Measurements from ENCODE around the gene TEKTIP1. TPM values are rescaled to one million over a fixed set of nuclear protein-coding genes. Genes with fewer than 3 reads are reported as not detected.

Gene TEKTIP1
- total and polyA plus RNA-seq, 9 of the 15 experiments (the other 6 are each of a cell fraction or from before 2014, with no cell fraction given): 0.66 TPM; not detected in 8

- TF ChIP-seq, protein P1, sequence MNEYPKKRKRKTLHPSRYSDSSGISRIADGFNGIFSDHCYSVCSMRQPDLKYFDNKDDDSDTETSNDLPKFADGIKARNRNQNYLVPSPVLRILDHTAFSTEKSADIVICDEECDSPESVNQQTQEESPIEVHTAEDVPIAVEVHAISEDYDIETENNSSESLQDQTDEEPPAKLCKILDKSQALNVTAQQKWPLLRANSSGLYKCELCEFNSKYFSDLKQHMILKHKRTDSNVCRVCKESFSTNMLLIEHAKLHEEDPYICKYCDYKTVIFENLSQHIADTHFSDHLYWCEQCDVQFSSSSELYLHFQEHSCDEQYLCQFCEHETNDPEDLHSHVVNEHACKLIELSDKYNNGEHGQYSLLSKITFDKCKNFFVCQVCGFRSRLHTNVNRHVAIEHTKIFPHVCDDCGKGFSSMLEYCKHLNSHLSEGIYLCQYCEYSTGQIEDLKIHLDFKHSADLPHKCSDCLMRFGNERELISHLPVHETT (CRISPR knock-in tag; conservative IDR thresholded peaks at IDR 0.05 in 1 of 2, IDR thresholded peaks at IDR 0.05 in 1 of 2): 0 out of 4 replicates have a peak, but pooled peaks of 1 of the 2 experiments have one; percentile 2
- no peak for TF ChIP-seq MCM5 (IDR thresholded peaks at IDR 0.05; ENCODE audit: low read depth)
- TF ChIP-seq MGA (IDR thresholded peaks at IDR 0.05): peak; percentile 42; the same call in 1 of the 2 replicates
- no peak for TF ChIP-seq ZNF121 (CRISPR knock-in tag; conservative IDR thresholded peaks at IDR 0.05)
- no peak for TF ChIP-seq GTF2E2 (tag; IDR thresholded peaks at IDR 0.05)
- TF ChIP-seq, protein P2, sequence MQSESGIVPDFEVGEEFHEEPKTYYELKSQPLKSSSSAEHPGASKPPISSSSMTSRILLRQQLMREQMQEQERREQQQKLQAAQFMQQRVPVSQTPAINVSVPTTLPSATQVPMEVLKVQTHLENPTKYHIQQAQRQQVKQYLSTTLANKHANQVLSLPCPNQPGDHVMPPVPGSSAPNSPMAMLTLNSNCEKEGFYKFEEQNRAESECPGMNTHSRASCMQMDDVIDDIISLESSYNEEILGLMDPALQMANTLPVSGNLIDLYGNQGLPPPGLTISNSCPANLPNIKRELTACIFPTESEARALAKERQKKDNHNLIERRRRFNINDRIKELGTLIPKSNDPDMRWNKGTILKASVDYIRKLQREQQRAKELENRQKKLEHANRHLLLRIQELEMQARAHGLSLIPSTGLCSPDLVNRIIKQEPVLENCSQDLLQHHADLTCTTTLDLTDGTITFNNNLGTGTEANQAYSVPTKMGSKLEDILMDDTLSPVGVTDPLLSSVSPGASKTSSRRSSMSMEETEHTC (IDR thresholded peaks at IDR 0.05): no peak
- TF ChIP-seq, protein P3, sequence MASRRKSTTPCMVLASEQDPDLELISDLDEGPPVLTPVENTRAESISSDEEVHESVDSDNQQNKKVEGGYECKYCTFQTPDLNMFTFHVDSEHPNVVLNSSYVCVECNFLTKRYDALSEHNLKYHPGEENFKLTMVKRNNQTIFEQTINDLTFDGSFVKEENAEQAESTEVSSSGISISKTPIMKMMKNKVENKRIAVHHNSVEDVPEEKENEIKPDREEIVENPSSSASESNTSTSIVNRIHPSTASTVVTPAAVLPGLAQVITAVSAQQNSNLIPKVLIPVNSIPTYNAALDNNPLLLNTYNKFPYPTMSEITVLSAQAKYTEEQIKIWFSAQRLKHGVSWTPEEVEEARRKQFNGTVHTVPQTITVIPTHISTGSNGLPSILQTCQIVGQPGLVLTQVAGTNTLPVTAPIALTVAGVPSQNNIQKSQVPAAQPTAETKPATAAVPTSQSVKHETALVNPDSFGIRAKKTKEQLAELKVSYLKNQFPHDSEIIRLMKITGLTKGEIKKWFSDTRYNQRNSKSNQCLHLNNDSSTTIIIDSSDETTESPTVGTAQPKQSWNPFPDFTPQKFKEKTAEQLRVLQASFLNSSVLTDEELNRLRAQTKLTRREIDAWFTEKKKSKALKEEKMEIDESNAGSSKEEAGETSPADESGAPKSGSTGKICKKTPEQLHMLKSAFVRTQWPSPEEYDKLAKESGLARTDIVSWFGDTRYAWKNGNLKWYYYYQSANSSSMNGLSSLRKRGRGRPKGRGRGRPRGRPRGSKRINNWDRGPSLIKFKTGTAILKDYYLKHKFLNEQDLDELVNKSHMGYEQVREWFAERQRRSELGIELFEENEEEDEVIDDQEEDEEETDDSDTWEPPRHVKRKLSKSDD (conservative IDR thresholded peaks at IDR 0.05; ENCODE audit: low read length): no peak
- TF ChIP-seq MECOM (CRISPR knock-in tag; IDR thresholded peaks at IDR 0.05): no peak
- no peak for TF ChIP-seq HDAC8 (tag; IDR thresholded peaks at IDR 0.05)
Measured at GRCh38 chr19:3585301-3586126, 46.5 kb downstream of the TEKTIP1 start, which contains the start of gene GIPC3 (continued).

Measured in K562 (cell line).